Activated T-cell treated with anti-CD3 and anti-CD28 coated beads, Interleukin-2, amount 50 U/mL, for 4 hours (primary cell): Measurements from ENCODE around the gene ZNF775. TPM values are rescaled to one million over a fixed set of nuclear protein-coding genes. Genes with fewer than 3 reads are reported as not detected.

Experiments
- ATAC-seq, 2 donors: fragments of 200-7000 bp; cut with Tn5 transposase; one replicate each; pipeline ENCODE4 v1.10.0; 2021
- DNase-seq: peaks from one replicate; pipeline ENCODE4 v3.0.0-alpha.2; 2020
- H3K27me3 Mint-ChIP-seq: one replicate; pipeline ENCODE4 v1.8.0; 2021; ENCODE audit warnings: low read depth, mixed read lengths
- H3K36me3 Mint-ChIP-seq: one replicate; pipeline ENCODE4 v1.8.0; 2022; ENCODE audit warnings: mixed read lengths; ENCODE audit not compliant: insufficient read depth
- H3K4me1 Mint-ChIP-seq: one replicate; pipeline ENCODE4 v1.8.0; 2021; ENCODE audit warnings: low read depth, mixed read lengths
- H3K4me3 Mint-ChIP-seq: one replicate; pipeline ENCODE4 v1.8.0; 2021; ENCODE audit warnings: mild to moderate bottlenecking, moderate library complexity, mixed read lengths
- H3K9me3 Mint-ChIP-seq: one replicate; pipeline ENCODE4 v1.8.0; 2021; ENCODE audit warnings: mixed read lengths
- total RNA-seq, 3 donors: library from RNA; stranded (reverse); gene quantifications; one replicate each; pipeline ENCODE4 v1.2.1, GENCODE V29; 2021

Gene ZNF775
- total RNA-seq, 3 donors from 2014 or later, result 3.4 to 4.5 (median 4.2) TPM

DNA sequence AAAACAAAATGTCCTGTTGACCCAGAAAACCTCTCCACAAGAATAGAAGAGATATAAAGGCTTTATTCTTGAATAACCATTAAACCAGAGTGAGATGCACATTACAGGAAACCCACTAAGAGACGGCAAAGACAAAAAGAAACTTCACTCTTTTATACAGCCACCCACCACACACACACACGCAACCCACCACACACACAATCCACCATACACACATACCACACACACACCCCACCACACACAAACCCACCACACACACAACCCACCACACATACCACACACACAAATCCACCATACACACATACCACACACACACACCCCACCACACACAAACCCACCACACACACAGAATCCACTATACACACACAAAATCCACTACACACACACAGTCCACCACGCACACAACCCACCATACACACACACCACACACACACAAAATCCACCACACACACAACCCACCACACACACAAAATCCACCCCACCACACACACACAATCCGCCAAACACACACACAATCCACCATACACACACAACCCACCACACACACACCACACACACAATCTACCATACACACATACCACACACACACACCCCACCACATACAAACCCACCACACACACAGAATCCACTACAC, 20.0 kb upstream of the ZNF775 start:
- no peak overlapping the region for H3K4me3 Mint-ChIP-seq
- no peaks in the 10 kb centered on the region for H3K36me3 Mint-ChIP-seq
- ATAC-seq (no peak), DNase-seq (no peak)
- peaks cover 34% of the 10 kb centered on the region for H3K4me1 Mint-ChIP-seq
- H3K9me3 Mint-ChIP-seq, result no peaks in the 10 kb centered on the region
- H3K27me3 Mint-ChIP-seq, result no peaks in the 10 kb centered on the region

DNA sequence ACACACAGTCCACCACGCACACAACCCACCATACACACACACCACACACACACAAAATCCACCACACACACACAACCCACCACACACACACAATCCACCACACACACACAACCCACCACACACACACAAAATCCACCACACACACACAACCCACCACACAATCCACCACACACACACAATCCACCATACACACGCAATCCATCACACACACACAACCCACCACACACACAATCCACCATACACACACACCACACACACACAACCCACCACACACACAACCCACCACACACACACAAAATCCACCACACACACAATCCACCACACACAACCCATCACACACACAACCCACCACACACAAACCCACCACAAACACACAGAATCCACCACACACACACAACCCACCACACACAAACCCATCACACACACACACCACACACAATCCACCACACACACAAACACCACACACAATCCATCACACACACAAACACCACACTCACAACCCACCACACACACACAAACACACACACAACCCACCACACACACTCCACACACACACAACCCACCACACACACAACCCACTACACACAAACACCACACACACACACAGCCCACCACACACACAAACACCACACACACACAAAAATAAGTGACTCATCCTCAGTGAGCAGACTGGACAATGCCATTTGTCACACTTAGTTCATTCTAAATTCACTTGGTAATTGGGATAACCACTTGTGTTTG, 19.3 kb upstream of the ZNF775 start:
- H3K27me3 Mint-ChIP-seq, result no peaks in the 10 kb centered on the region
- no peaks in the 10 kb centered on the region for H3K36me3 Mint-ChIP-seq
- H3K9me3 Mint-ChIP-seq, result no peaks in the 10 kb centered on the region
- peaks cover 36% of the 10 kb centered on the region for H3K4me1 Mint-ChIP-seq
- no peak for DNase-seq
- no peak for ATAC-seq
- H3K4me3 Mint-ChIP-seq, result no peak overlapping the region

DNA sequence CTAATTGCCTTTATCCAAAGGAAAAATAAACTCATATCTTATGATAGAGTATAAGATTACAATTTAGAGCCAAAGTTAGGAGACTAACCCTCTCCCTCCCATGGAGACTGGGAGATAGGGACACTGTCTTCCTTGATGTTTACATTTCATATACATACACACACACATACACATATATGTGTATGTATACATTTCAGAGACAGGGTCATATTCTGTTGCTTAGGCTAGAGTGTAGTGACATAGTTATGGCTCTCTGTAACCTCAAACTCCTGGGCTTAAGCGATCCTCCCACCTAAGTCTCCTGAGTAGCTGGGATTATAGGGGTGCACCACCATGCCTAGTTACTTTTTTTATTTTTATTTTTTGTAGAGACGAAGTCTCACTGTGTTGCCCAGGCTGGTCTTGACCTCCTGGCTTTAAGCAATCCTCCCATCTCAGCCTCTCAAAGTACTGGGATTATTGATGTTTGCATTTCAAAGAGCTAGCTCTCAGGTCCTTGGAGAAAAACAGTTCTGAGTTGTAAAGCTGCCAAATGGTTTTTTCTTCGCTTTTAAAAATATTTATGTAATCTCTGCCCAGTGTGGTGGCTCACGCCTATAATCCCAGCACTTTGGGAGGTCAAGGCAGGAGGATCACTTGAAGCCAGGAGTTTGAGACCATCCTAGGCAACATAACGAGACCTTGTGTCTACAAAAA, 18.6 kb upstream of the ZNF775 start:
- Mint-ChIP-seq H3K27me3 (no peaks in the 10 kb centered on the region), H3K36me3 (no peaks in the 10 kb centered on the region), H3K9me3 (no peaks in the 10 kb centered on the region), H3K4me3 (no peak overlapping the region), H3K4me1 (peaks cover 39% of the 10 kb centered on the region)
- no peak for DNase-seq
- ATAC-seq, result no peak

DNA sequence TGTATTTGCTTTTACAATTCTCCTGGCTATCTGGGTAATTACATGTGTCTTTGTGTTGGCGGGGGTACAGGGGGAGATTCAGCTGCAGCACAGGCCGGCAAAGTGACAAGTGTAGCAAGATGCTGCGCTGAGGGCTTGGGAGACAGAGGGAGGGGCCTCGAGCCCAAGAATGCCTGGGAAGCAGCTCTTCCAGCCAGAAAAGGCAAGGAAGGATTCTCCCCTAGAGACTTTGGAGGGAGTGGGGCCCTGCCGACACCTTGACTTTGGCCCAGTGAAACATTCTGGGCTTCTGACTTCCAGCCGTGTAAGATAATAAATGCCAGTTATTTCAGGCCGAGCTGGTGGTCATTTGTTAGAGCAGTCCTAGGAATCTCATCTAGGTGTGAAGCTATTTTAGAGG, 17.7 kb upstream of the ZNF775 start:
- H3K4me3 Mint-ChIP-seq, result no peak overlapping the region
- no peaks in the 10 kb centered on the region for H3K36me3 Mint-ChIP-seq
- DNase-seq, result no peak
- no peak for ATAC-seq
- peaks cover 44% of the 10 kb centered on the region for H3K4me1 Mint-ChIP-seq
- no peaks in the 10 kb centered on the region for H3K9me3 Mint-ChIP-seq
- H3K27me3 Mint-ChIP-seq, result no peaks in the 10 kb centered on the region

DNA sequence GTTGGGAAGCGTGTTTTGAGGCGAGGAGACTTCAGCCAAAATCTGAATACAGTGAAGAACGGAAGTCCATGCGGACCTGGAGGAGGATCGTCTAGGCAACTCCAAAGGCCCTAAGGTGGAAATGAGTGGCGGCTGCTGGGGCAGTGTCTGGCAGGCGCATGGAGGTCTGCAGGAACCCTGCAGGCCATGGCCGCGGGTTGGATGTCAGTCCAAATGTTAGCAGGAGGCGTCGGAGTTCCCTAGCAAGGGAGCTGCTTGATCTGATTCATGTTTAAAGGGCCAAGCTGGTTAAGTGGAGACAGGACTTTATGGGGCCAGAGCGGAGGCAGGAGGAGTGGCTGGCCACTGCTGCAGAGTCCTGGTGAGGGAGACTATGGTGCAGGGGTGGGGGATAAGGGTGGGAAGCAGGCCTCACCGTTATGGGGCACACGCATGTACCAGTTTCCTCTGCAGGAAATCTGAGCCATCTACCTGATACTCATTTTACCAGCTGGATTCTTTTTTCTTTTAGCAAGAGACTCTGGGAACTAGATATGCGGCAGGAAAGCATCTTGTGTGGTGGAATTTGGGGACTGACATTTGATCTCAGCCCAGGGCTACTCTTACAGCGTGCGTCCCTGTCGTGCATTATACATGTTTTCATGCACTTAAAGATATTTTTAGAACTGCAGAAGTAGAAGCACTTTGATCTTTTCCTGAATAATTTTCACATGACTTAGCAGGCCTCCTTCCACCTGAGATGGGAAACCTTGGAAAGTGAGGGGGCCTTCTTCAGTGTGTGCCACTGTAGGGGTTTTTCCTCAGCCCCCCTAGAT, 17.1 kb upstream of the ZNF775 start:
- H3K4me3 Mint-ChIP-seq, result no peak overlapping the region
- peaks cover 40% of the 10 kb centered on the region for H3K4me1 Mint-ChIP-seq
- no peaks in the 10 kb centered on the region for H3K9me3 Mint-ChIP-seq
- ATAC-seq, result no peak
- H3K27me3 Mint-ChIP-seq, result no peaks in the 10 kb centered on the region
- no peaks in the 10 kb centered on the region for H3K36me3 Mint-ChIP-seq
- no peak for DNase-seq

DNA sequence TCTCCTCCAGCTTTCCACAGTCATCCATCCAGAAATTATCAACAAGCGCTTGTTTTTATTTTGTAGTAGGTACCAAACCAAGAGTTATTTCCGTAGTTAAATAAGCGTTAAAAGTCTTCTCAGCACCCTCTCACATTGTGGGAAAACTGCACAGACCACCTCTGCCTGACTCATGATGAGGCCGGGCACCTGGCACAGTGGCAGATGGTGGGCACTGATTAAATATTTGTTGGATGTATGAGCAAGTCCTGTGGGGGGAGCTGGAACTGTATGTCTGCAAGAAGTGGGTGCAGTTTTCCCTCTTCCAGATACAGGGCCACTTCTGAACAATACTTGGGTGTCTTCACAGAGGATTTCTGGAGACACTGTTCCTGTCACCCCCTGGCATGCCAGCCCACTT, 15.8 kb upstream of the ZNF775 start:
- no peaks in the 10 kb centered on the region for H3K27me3 Mint-ChIP-seq
- H3K9me3 Mint-ChIP-seq, result no peaks in the 10 kb centered on the region
- no peaks in the 10 kb centered on the region for H3K36me3 Mint-ChIP-seq
- H3K4me1 Mint-ChIP-seq, result peaks cover 35% of the 10 kb centered on the region
- DNase-seq (no peak), ATAC-seq (no peak)
- no peak overlapping the region for H3K4me3 Mint-ChIP-seq

DNA sequence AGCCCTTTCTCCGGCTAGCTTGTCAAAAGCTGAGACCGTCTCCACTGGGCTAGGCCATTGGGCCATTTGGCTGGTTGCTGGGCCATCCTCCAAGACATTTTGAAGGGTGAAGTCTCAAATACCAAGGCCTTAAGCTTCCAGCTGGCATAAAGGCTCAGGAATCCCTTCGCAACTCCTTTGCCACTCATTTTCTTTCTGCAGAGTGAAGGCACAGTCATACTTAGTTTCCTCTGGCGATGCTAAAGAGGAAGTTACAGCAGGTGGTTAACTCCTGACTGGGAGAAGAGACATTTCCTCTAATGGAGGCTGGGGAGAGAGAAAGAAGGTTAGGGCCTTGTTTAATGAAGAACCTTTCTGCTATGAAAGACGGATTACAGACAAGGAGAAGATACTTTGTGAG, 15.3 kb upstream of the ZNF775 start:
- Mint-ChIP-seq H3K36me3 (no peaks in the 10 kb centered on the region), H3K27me3 (no peaks in the 10 kb centered on the region), H3K4me1 (peaks cover 30% of the 10 kb centered on the region), H3K9me3 (no peaks in the 10 kb centered on the region), H3K4me3 (no peak overlapping the region)
- DNase-seq, result no peak
- no peak for ATAC-seq

DNA sequence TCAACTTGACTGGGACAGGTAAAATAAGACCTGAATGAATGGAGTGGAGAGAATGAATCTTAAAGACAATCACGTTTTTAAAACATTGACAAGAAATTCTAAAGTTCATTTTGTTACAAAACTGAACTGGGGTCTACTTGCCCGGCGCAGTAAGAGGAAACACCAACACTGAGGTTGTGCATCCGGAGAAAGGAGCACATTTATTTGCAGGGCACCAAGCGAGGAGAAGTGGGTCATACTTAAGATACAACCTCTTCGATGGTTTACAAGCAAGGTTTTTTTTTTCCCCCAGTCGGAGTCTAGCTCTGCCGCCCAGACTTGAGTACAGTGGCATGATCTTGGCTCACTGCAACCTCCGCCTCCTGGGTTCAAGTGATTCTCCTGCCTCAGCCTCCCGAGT, 13.9 kb upstream of the ZNF775 start:
- H3K4me3 Mint-ChIP-seq, result no peak overlapping the region
- ATAC-seq (no peak), DNase-seq (no peak)
- no peaks in the 10 kb centered on the region for H3K9me3 Mint-ChIP-seq
- H3K36me3 Mint-ChIP-seq, result no peaks in the 10 kb centered on the region
- H3K4me1 Mint-ChIP-seq, result peaks cover 32% of the 10 kb centered on the region
- no peaks in the 10 kb centered on the region for H3K27me3 Mint-ChIP-seq

DNA sequence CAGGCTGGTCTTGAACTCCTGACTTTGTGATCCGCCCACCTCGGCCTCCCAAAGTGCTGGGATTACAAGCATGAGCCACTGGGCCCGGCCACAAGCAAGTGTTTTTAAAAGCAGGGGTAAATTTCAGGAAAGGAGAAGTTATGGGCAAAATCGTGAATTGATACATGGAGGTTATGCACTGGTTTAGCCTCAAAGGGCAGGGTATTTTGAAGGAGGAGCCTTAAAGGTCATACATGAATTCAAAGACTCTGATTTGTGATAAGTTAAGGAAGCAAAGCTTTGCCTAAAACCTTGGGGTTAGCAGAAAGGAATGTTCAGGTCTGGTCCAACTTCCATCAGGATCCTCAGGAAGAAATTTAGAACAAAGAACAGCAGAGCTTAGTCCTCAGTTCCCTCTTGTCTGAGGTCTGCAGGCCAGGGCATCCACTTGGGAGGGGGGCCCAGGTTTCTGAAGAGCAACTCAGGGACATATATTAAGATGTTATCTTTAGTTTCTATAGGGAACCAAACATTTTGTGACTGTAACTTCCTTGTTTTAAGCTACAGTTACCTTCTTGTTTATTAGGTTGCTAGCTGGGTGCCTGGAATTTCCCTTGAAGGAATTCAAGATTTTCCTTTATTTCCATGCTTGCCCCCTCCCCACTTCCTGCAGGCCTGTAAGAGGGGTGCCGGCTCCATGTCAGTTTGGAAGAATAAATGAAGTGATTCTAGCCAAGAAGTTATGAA, 13.3 kb upstream of the ZNF775 start:
- Mint-ChIP-seq H3K36me3 (no peaks in the 10 kb centered on the region), H3K4me3 (no peak overlapping the region), H3K4me1 (peaks cover 39% of the 10 kb centered on the region), H3K27me3 (no peaks in the 10 kb centered on the region), H3K9me3 (no peaks in the 10 kb centered on the region)
- ATAC-seq, result no peak
- no peak for DNase-seq

DNA sequence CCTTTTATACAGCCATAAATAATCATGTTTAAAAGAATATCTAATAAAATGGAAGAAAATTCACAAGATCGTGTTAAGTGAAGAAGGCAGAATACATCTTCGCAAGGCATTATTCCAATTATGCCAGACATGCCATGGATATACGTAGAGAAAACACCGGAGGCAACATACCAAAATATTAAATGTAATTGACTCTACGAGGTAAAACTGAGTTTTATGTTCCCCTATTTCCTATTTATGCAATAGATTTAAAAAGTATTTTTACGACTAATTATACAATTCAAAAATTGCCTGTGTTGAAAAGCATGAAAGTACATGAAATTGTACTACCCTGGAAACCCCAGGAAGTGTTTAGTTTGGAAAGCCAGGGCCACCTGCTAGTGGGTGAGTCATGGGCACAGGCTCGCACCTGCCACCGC, 11.4 kb upstream of the ZNF775 start:
- Mint-ChIP-seq H3K4me1 (peaks cover 39% of the 10 kb centered on the region), H3K4me3 (peak overlapping the region; percentile 91), H3K9me3 (no peaks in the 10 kb centered on the region), H3K27me3 (no peaks in the 10 kb centered on the region), H3K36me3 (peaks cover 3% of the 10 kb centered on the region)
- ATAC-seq, result peak in 1 of 2 donors; percentile 58
- DNase-seq, result no peak

DNA sequence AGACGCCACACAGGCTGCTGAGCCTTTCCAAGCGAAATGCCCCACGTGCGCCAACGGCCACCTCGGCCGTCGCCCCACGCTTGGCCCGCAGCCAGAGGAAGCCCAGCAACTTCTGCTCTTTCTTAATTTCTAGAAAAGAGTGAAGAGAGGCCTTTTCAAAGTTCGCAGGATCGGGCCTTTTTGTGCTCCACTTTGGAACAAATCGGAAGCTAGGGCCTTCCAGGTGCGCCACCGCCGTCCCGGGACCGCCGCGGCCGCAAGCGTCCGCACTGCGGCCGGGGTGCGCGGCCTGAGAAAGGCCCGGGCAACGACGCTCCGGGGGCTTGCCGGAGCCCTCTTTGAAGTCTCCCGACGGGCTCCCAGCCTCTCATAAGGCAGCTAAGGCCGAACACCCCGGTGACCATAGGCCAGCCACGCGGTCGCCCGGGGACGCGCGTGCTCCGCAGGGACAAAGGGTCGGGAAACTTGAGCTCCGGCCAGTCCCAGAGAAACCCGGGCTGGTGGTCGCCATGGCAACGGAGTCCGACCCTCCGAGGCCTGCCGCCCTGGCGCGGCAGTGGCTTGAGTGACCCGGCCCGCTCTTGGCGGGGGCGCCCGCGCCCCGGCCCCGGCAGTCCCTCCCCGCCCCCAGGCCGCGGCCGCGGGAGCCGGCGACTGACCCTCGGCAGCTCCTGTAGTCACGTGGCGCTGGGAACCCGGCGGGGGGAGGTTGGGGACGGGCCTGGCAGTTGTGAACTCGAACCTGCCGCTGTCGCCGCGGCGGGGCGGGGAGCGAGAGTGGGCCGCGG, 10.8 kb upstream of the ZNF775 start, which contains the start of gene REPIN1:
REPIN1 (plus strand) TSS at position 727 of the 788 bp plus-strand sequence. CDS start 890 bp downstream, outside the sequence.
- DNase-seq (peak; percentile 78), ATAC-seq (peak; percentile 44 to 65)
- peaks cover 3% of the 10 kb centered on the region for H3K36me3 Mint-ChIP-seq
- H3K4me3 Mint-ChIP-seq, result peak within 1 kb of the TSS; percentile 96
- peaks cover 39% of the 10 kb centered on the region for H3K4me1 Mint-ChIP-seq
- no peaks in the 10 kb centered on the region for H3K9me3 Mint-ChIP-seq
- no peaks in the 10 kb centered on the region for H3K27me3 Mint-ChIP-seq

DNA sequence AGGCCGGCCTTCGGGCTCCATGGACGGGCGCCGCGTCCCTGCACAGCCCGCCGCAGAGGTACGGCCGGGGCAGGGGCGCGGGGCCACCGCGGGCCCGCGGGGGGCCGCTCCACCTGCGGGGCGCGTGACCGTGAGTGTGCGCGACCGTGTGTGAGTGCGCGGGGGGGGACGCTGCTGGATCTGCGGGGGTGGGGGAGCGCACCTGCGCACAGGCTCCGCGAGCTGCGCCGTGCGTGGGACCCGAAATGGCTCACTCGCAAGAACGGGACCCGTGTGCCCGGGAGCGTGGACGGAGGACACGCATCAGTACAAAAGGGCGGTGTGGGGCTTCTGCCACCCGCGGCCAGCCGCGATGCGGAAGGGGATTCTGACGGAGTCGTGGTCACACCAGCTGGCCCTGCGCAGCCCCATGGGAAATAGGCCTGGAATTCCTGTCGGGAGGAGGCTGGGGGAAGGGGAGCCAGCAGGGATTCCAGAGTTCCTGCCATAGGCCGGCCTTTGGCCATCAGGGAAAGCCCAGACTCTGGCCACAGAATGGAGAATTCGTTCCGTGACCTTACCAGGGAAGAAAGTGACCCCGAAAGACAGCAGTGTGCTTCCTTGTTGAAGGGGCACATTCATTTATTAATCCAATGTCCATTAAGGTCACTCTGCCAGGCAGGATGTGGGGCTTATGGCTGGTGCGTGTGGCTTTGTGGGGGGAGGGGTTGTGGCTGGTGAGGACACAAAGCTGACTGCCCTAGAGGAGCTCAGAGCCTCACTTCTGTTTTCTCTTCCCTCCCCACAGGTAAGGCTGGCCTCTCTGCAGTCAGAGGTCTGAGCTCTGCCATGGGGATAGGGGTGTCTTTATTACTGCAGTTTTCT, 10.0 kb upstream of the ZNF775 start:
- DNase-seq, result peak; percentile 74
- Mint-ChIP-seq H3K4me3 (peak overlapping the region; percentile 96), H3K36me3 (peaks cover 8% of the 10 kb centered on the region), H3K4me1 (peaks cover 41% of the 10 kb centered on the region), H3K27me3 (no peaks in the 10 kb centered on the region), H3K9me3 (no peaks in the 10 kb centered on the region)
- ATAC-seq, result peak; percentile 61 to 62
